Measurements from ENCODE around the gene EPHA7. TPM values are rescaled to one million over a fixed set of nuclear protein-coding genes. Genes with fewer than 3 reads are reported as not detected.

The EPHA7 gene
- total RNA-seq, 1 experiment from 2014 or later, result 0.06 TPM

DNA sequence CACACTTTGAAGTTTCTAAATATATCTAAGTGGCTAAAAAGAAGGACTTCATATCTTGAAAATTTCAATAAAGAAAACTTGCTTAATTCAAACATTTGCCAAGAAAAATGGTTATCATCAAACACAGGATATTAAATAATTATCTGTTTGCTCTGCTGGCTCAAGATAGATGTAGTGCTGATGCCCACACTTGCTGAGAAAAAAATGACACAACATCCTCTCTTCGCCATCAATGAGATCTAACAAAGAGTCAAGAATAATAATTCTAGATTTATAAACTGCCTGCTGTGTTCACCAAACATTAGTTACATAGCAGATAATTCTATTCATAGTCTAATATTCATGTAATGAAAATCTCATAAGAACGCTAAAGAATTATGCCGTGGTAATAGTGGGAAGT is 93.6 kb downstream of the EPHA7 start:
- DNase-seq (ENCODE audit: low read depth), result no peak

DNA sequence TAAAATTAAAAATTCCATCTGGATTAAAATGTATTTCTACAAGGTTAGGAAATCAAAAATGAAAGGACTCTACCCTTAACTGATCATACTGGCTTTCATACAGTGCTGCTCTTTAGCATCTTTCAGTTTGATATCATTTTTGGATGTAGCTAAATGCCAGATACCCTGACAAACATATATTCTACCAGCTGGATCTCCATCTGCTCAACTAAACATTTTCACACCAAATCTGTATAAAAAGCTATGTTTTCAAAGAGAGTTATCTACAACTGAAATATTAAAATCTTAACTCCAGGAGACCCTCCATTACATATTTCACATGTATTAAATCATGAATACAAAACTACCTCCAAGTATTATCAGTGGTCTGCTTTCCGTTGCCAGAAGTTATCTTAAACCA is 95.7 kb downstream of the EPHA7 start:
- no peak for DNase-seq (ENCODE audit: low read depth)

DNA sequence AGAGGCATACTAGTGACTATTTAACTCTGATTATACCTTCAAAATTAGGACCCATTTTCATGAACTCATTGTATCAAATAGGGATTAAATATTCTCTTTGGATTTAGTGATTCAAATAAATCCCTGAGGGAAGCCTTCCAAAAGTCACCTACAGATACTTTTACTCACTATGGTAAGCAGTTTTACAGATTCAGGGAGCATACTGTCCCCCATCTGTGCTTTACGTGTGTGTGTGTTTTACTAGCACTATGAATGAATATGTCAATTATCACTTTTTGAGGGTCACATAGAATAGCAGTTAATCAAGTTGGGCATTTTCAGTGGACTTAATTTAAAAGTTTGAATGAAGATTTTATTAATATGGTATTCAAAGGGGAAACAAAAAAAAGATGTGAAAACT is 96.7 kb downstream of the EPHA7 start:
- DNase-seq (ENCODE audit: low read depth), result no peak

DNA sequence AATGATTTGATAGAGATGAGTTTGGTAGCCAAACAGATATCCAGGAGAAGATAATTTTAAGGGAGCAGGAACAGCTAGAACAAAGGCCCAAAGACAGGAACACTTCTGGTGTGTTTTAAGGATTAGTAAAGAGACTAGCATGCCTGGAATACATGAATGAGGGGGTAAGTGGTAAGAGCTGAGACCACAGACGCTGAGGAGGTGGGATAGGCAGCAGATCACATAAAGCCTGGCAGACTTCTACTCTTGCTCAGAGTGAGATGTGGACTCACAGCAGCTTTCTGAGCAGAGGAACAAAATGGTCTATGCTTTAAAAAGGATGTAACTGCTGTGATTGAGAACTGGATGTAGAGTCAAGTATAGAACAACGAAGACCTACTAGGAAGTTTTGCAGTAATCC is 100.1 kb downstream of the EPHA7 start:
- no peak for DNase-seq (ENCODE audit: low read depth)

GRCh38 chr6:93318121-93318520 is 101.2 kb downstream of the EPHA7 start:
- no peak for DNase-seq (ENCODE audit: low read depth)

GRCh38 chr6:93317592-93317991 is 101.8 kb downstream of the EPHA7 start:
- DNase-seq (ENCODE audit: low read depth), result no peak

DNA sequence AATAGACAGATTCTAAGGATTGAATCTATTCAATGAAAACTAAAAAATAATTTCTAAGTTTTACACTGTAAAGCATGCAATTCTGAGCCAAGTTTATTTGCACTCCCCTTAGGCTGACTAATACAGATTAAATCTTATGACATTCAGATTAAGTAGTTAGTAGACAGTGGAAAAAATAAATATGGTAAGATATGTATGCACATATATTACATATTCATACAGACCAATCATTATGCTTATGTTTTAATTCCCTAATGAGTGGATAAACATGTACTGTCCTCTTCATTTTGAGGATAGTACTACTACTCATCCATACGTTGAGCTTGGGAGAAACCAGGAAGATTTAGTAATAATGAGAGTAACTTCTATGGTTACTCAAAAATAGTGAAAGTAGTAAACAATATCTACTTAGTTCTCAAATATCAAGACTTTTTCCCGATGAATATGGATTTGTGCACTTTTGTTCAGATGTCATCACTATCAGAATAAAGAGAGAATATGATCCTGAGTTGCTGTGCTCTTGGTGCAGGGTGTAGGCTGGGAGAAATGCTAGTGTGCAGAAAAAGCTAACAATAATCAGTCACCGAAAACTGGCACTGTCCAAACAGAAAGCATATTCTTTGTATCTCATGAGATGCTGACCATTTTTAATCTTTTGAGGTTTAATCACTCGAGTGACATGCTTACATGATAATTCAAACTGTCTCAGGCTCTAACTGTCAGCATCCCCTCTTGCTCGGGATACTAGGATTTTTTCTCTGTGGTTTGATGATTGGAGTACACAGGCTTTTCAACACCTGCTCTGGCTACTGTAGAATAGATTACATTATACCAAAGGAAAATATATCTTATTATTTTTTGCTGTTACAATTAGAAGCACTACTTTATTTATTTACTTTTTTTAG is 111.6 kb downstream of the EPHA7 start:
- no peak for DNase-seq (ENCODE audit: low read depth)

DNA sequence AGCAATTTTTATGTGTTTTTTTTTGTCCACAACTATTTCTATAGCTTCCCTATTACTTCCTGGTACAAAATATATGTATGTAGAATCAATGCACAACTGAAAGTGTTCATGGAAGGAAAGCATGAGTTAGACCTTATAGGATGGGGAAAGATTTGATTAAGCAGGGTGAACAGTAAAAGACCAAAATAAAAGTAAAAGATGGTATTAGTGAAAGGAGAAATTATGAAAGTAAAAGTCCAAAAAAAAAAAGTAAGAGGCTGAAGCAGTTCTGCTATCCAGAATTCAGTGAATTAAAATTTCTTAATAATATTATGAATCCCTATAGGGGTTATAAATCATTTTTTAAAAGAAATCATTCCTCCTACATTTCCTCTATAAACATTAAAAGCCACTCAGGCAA is 114.3 kb downstream of the EPHA7 start:
- no peak for DNase-seq (ENCODE audit: low read depth)

- no peak for DNase-seq (ENCODE audit: low read depth)
Measured at GRCh38 chr6:93304505-93304904, 114.9 kb downstream of the EPHA7 start.

DNA sequence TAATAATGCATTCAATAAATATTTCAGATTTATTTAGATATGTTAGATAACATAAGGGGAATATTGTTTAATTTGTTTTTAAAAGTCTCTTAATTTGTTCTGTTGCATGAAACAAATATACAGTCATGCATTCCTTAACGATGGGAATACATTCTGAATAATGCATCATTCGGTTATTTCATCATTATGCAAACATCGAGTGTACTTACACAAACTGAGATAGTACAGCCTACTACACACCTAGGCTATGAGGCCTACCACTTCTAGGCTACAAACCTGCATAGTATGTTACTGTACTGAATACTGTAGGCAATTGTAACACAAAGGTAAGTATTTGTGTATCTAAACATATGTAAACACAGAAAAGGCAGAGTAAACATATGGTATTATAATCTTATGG is 118.7 kb downstream of the EPHA7 start:
- DNase-seq (ENCODE audit: low read depth), result no peak

DNA sequence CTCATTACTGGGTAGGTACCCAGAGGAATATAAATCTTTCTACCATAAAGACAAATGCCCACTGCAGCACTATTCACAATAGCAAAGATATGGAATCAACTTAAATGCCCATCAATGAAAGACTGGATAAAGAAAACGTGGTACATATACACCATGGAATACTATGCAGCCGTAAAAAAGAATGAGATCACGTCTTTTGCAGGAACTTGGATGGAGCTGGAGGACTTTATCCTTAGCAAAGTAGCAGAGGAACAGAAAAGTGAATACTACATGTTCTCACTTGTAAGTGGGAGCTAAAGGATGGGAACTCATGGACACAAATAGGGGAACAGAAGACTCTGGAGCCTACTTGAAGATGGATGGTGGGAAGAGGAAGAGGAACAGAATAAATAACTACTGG is 119.7 kb downstream of the EPHA7 start:
- no peak for DNase-seq (ENCODE audit: low read depth)

DNA sequence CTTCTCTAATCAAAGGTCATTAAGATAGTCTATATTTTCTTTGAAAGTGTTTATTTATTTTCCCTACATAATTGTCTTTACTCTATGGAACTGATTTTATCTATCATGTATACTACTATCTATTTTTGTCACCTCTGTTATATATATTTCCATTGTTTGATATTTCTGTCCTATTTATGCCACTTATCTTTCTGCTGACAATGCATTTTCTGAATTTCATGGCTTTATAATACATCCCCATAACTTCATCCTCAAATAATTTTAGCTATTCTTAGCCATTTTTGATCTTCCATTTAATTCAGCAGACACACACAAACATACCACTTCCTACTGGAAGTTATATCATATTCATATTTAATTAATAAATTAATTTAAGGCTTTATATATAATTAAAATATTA is 123.7 kb downstream of the EPHA7 start:
- DNase-seq (ENCODE audit: low read depth), result no peak

- no peak for DNase-seq (ENCODE audit: low read depth)
Measured at GRCh38 chr6:93294879-93295278, 124.5 kb downstream of the EPHA7 start.

DNA sequence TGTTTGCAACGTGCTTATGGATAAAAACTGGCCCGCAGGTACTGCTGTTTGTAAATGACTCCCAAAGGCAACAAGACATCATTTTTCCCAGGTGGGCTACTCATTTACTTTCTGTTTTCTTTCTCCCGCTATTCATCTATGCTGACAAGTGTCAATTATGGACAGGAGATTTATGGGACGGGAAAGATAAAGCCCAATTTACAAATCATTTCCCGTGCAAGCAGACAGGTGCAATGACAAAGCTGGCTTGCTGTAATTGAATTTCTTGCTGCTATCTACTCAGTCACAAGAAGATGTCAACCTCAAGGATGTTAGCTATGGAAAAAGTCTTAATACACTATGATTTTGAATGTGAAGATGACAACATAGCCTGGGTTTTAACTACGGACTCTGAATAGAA is 125.5 kb downstream of the EPHA7 start:
- DNase-seq (ENCODE audit: low read depth), result no peak

- DNase-seq (ENCODE audit: low read depth), result no peak
Measured at GRCh38 chr6:93293460-93293859, 125.9 kb downstream of the EPHA7 start.

- no peak for DNase-seq (ENCODE audit: low read depth)
Measured at GRCh38 chr6:93282521-93283031, 136.8 kb downstream of the EPHA7 start.

GRCh38 chr6:93278241-93278640 is 141.1 kb downstream of the EPHA7 start:
- DNase-seq (ENCODE audit: low read depth), result no peak

- DNase-seq (ENCODE audit: low read depth), result no peak
Measured at GRCh38 chr6:93272896-93273295, 146.5 kb downstream of the EPHA7 start.

- no peak for DNase-seq (ENCODE audit: low read depth)
Measured at GRCh38 chr6:93272211-93272610, 147.1 kb downstream of the EPHA7 start.

DNA sequence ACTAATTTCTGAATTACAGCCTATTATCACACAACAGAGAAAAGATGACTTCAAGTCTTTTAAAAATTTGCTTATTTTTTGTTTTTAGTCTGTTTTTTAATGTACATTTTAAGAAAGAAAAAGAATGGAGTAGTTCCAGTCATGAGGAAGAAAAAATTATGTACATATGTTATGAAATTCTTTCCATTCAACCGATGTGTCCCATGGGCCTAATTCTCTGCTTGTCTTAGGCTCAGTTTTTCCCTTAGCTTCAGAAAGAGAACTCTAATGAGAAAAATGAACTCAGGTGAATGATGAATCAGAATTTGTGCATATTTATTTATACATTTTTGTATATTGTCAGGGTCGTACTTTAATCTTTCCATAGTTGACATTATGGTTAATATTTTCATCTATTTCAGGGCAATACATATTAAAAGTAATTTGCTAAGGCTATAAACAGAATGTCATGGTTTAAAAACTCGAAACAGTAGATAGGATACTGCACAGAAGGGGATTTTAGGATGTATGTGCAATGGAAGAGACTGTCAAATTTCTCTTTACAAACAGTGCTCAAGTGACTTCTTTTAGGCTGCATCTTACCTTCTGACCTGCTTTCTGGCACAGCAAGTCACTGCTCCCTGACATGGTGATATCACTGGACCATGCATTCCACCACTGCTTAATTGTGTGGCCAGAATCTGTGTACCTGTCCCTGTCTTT is 153.1 kb downstream of the EPHA7 start:
- DNase-seq (ENCODE audit: low read depth), result no peak

DNA sequence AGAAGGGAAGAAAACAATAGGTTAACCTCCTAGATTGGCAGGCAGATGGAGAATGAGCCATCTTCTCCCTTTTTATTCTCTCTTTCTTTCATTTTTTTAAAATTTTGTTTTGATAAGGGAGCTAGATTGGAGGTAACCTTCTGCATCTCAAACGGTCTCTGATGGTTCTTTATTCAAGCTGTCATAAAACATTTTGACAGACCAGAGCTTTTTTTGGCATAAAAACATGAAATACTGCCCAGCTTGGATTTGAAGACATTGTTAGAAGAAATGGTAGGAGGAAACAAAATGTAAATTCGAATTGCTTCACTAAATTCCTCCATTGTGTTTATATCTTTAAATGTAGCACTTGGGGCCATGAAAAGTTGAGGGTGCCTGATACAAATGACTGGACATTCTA is 158.5 kb downstream of the EPHA7 start:
- no peak for DNase-seq (ENCODE audit: low read depth)

DNA sequence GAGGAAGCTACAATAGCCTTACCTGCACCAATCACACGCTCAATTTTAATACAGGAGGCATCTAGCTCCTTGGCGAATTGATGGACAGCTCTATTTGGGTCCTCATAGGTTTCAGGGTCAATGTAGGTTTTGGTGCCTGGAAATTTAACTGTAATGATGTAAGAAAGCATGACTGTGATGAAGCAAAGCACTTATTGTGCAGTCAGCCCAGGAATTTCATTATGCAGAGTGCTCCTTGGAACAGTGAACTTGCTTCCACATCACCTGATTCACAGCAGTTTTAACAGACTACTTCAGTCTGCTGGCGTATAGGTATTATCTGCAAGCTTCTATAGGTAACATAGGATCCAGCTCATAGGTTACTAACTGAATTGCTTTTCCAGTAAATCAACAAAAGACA is 160.0 kb downstream of the EPHA7 start:
- DNase-seq (ENCODE audit: low read depth), result no peak

DNA sequence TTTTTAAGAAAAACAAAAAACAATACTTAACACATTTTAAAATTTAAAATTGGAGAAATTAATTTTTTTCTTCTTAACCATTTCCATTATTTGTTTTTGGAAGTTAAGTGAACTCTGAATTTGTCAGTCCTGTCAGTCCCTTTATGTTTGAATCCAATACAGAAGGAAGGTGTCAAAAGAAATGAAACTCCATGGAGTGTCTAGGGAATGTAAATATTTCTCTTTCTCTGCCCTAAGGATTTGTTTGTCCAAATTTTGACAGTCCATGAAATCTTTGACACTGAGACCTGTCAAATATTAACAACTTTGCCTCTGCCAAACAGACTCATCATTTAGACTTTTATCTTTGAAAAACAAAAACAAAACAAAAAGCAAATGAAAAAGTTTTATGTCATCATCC is 166.4 kb downstream of the EPHA7 start:
- DNase-seq (ENCODE audit: low read depth), result no peak
